HEK293 (cell line): Measurements from ENCODE around the gene MYD88.

Experiments
- CTCF ChIA-PET: fragments of 350-600 bp; formaldehyde crosslinking; extraction: SDS; loops from one replicate; lab custom pipeline; 2021; ENCODE audit warnings: antibody characterized with exemption; lab: Yijun Ruan, JAX
- POLR2A ChIA-PET: fragments of 300-600 bp; formaldehyde crosslinking; extraction: SDS; loops from one replicate; lab custom pipeline; 2020; ENCODE audit warnings: antibody characterized with exemption, inconsistent platforms; lab: Yijun Ruan, JAX
- H3K27ac ChIP-seq: fragments of 200-500 bp; sonication (Bioruptor generic); 2 replicates; pipeline ENCODE4 v1.5.1; 2014; ENCODE audit warnings: low read depth, low read length, control low read depth, inconsistent platforms; ENCODE audit errors: extremely low read depth
- H3K36me3 ChIP-seq, 2 experiments: fragments of 200-500 bp in 1 of 2; sonication (Bioruptor generic) in 1 of 2; 1 replicate in 1 of 2; 2 replicates in 1 of 2; pipeline ENCODE4 v1.5.1; 2014 to 2017; ENCODE audit warnings: inconsistent platforms in 2 of 2, low read length in 2 of 2; ENCODE audit not compliant: control insufficient read depth in 2 of 2, insufficient read depth in 1 of 2
- H3K4me1 ChIP-seq: fragments of 200-500 bp; sonication (Bioruptor generic); 2 replicates; pipeline ENCODE4 v1.5.1; 2014; ENCODE audit warnings: mild to moderate bottlenecking, low read length, inconsistent platforms; ENCODE audit not compliant: control insufficient read depth, insufficient read depth
- H3K4me3 ChIP-seq: 2 replicates; pipeline ENCODE4 v1.5.1; 2011; ENCODE audit warnings: low read depth, mild to moderate bottlenecking, control low read depth, low read length, moderate library complexity
- H3K9me3 ChIP-seq: fragments of 200-500 bp; sonication (Bioruptor generic); 2 replicates; pipeline ENCODE4 v1.5.1; 2014; ENCODE audit warnings: low read depth, low read length, inconsistent platforms; ENCODE audit not compliant: control insufficient read depth, insufficient read depth
- GLI4 ChIP-seq: fragments of 450-650 bp; formaldehyde crosslinking; IDR thresholded peaks from 2 replicates; pipeline ENCODE4 v1.5.1; 2016; ENCODE audit warnings: missing biosample characterization, missing genetic modification characterization
- HOXA7 ChIP-seq: sonication (generic); formaldehyde crosslinking; IDR thresholded peaks from 2 replicates; pipeline ENCODE4 v1.8.1; 2022; ENCODE audit warnings: missing genetic modification reagents, borderline replicate concordance
- KLF16 ChIP-seq: fragments of 450-650 bp; formaldehyde crosslinking; IDR thresholded peaks from 2 replicates; pipeline ENCODE4 v1.5.1; 2017; ENCODE audit warnings: missing biosample characterization, missing genetic modification characterization
- RBAK ChIP-seq: fragments of 450-650 bp; formaldehyde crosslinking; IDR thresholded peaks from 2 replicates; pipeline ENCODE4 v1.5.1; 2016; ENCODE audit warnings: missing biosample characterization, missing genetic modification characterization
- TRIM28 ChIP-seq: IDR thresholded peaks from 2 replicates; pipeline ENCODE4 v1.6.1; 2011; ENCODE audit warnings: low read length, control low read depth, borderline replicate concordance
- YY2 ChIP-seq: fragments of 450-650 bp; formaldehyde crosslinking; IDR thresholded peaks from 2 replicates; pipeline ENCODE4 v1.5.1; 2016; ENCODE audit warnings: missing biosample characterization, missing genetic modification characterization
- ZEB2 ChIP-seq: fragments of 450-650 bp; formaldehyde crosslinking; IDR thresholded peaks from 2 replicates; pipeline ENCODE4 v1.5.1; 2016; ENCODE audit warnings: missing biosample characterization, missing genetic modification characterization
- ZFHX2 ChIP-seq: fragments of 450-650 bp; formaldehyde crosslinking; conservative IDR thresholded peaks from 2 replicates; pipeline ENCODE4 v1.5.1; 2016; ENCODE audit warnings: missing biosample characterization, missing genetic modification characterization
- ZNF138 ChIP-seq: fragments of 450-650 bp; formaldehyde crosslinking; IDR thresholded peaks from 2 replicates; pipeline ENCODE4 v1.5.1; 2016; ENCODE audit warnings: missing biosample characterization, missing genetic modification characterization, borderline replicate concordance
- ZNF169 ChIP-seq: fragments of 450-650 bp; formaldehyde crosslinking; IDR thresholded peaks from 2 replicates; pipeline ENCODE4 v1.5.1; 2016; ENCODE audit warnings: missing biosample characterization, missing genetic modification characterization
- ZNF221 ChIP-seq: fragments of 450-650 bp; formaldehyde crosslinking; IDR thresholded peaks from 2 replicates; pipeline ENCODE4 v1.5.1; 2017; ENCODE audit warnings: missing biosample characterization, missing genetic modification characterization, borderline replicate concordance
- ZNF274 ChIP-seq, 2 experiments: fragments of 200-500 bp in 1 of 2; fragments of 450-650 bp in 1 of 2; sonication (Bioruptor generic) in 1 of 2; formaldehyde crosslinking in 1 of 2; IDR thresholded peaks; 2 replicates each; pipeline versions ENCODE4 v1.5.1 to v1.6.1; 2014 to 2016; ENCODE audit warnings: borderline replicate concordance in 1 of 2, inconsistent platforms in 1 of 2, low read length in 1 of 2, missing biosample characterization in 1 of 2, missing genetic modification characterization in 1 of 2
- ZNF391 ChIP-seq: fragments of 450-650 bp; formaldehyde crosslinking; IDR thresholded peaks from 2 replicates; pipeline ENCODE4 v1.5.1; 2016; ENCODE audit warnings: low read depth, missing biosample characterization, missing genetic modification characterization, borderline replicate concordance
- ZNF510 ChIP-seq: fragments of 450-650 bp; formaldehyde crosslinking; IDR thresholded peaks from 2 replicates; pipeline ENCODE4 v1.5.1; 2018; ENCODE audit warnings: mild to moderate bottlenecking, missing genetic modification characterization, missing biosample characterization; ENCODE audit not compliant: insufficient replicate concordance
- ZNF600 ChIP-seq: fragments of 450-650 bp; formaldehyde crosslinking; IDR thresholded peaks from 2 replicates; pipeline ENCODE4 v1.5.1; 2016; ENCODE audit warnings: missing biosample characterization, missing genetic modification characterization
- ZNF677 ChIP-seq: fragments of 450-650 bp; IDR thresholded peaks from 2 replicates; pipeline ENCODE4 v1.5.0; 2018; ENCODE audit warnings: missing biosample characterization, mild to moderate bottlenecking, missing genetic modification characterization, moderate library complexity
- ZNF747 ChIP-seq: fragments of 450-650 bp; formaldehyde crosslinking; IDR thresholded peaks from 2 replicates; pipeline ENCODE4 v1.5.1; 2016; ENCODE audit warnings: missing biosample characterization, missing genetic modification characterization
- TF ChIP-seq, protein P1 (sequence below): fragments of 450-650 bp; formaldehyde crosslinking; IDR thresholded peaks from 2 replicates; pipeline ENCODE4 v1.5.1; 2016; ENCODE audit warnings: missing biosample characterization, missing genetic modification characterization
- TF ChIP-seq, protein P2 (sequence below): fragments of 450-650 bp; formaldehyde crosslinking; IDR thresholded peaks from 2 replicates; pipeline ENCODE4 v1.5.1; 2016; ENCODE audit warnings: missing biosample characterization, missing genetic modification characterization

The MYD88 gene

DNA sequence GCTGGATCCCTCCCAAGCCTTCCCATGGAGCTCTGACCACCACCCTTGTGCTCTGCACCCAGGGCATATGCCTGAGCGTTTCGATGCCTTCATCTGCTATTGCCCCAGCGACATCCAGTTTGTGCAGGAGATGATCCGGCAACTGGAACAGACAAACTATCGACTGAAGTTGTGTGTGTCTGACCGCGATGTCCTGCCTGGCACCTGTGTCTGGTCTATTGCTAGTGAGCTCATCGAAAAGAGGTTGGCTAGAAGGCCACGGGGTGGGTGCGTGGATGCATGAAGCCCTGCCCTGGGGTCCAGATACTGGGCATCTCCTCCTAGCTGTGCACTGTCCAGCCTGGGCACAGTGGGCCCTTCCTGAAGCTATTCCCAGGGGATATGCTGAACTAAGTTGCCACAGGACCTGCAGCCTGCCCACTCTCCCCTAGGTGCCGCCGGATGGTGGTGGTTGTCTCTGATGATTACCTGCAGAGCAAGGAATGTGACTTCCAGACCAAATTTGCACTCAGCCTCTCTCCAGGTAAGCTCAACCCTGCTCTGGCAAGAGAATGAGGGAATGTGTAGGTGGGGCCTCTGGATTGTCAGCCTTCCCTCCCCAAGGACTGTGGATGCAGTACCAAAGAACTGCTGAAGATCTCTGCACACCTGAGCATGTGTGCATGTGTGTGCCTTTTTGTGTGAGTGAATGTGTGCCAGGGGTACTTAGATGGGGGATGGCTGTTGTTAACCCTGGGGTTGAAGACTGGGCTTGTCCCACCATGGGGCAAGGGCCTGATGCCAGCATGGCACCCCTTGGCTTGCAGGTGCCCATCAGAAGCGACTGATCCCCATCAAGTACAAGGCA lies 2.1 kb downstream of the MYD88 start (continued):
- no peak for TF ChIP-seq ZEB2 (tag by site-specific recombination)
- TF ChIP-seq TRIM28, result no peak
- TF ChIP-seq ZNF138 (tag by site-specific recombination), result no peak

DNA sequence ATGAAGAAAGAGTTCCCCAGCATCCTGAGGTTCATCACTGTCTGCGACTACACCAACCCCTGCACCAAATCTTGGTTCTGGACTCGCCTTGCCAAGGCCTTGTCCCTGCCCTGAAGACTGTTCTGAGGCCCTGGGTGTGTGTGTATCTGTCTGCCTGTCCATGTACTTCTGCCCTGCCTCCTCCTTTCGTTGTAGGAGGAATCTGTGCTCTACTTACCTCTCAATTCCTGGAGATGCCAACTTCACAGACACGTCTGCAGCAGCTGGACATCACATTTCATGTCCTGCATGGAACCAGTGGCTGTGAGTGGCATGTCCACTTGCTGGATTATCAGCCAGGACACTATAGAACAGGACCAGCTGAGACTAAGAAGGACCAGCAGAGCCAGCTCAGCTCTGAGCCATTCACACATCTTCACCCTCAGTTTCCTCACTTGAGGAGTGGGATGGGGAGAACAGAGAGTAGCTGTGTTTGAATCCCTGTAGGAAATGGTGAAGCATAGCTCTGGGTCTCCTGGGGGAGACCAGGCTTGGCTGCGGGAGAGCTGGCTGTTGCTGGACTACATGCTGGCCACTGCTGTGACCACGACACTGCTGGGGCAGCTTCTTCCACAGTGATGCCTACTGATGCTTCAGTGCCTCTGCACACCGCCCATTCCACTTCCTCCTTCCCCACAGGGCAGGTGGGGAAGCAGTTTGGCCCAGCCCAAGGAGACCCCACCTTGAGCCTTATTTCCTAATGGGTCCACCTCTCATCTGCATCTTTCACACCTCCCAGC lies 2.9 kb downstream of the MYD88 start:
- ChIA-PET POLR2A (interaction anchor here (1.1 kb wide), 1 partner anchor 24 kb away, joined by 3 read pairs; the partner anchor contains the start of gene OXSR1), CTCF (no interaction called here)
- H3K4me3 ChIP-seq, result no peak overlapping the region
- no peak overlapping the region for H3K27ac ChIP-seq
- no peaks in the 10 kb centered on the region for H3K9me3 ChIP-seq
- TF ChIP-seq ZNF677 (tag by site-specific recombination) (no peak), ZNF221 (no peak), ZNF169 (tag by site-specific recombination) (no peak), ZNF510 (tag by site-specific recombination) (no peak), GLI4 (tag by site-specific recombination) (no peak), ZNF747 (tag by site-specific recombination) (no peak), ZNF600 (no peak), ZNF274 (IDR thresholded peaks at IDR 0.05; ENCODE audit: low read length) (no peak), ZNF274 (tag by site-specific recombination; IDR thresholded peaks at IDR 0.05; ENCODE audit: borderline replicate concordance) (no peak), HOXA7 (CRISPR knock-in tag) (no peak), ZNF391 (tag by site-specific recombination) (no peak), ZFHX2 (tag by site-specific recombination) (no peak), RBAK (tag by site-specific recombination) (no peak), KLF16 (tag by site-specific recombination) (no peak), YY2 (no peak)
- TF ChIP-seq, protein P1, sequence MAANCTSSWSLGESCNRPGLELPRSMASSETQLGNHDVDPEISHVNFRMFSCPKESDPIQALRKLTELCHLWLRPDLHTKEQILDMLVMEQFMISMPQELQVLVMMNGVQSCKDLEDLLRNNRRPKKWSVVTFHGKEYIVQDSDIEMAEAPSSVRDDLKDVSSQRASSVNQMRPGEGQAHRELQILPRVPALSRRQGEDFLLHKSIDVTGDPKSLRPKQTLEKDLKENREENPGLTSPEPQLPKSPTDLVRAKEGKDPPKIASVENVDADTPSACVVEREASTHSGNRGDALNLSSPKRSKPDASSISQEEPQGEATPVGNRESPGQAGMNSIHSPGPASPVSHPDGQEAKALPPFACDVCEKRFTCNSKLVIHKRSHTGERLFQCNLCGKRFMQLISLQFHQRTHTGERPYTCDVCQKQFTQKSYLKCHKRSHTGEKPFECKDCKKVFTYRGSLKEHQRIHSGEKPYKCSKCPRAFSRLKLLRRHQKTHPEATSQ, result no peak
- TF ChIP-seq, protein P2, sequence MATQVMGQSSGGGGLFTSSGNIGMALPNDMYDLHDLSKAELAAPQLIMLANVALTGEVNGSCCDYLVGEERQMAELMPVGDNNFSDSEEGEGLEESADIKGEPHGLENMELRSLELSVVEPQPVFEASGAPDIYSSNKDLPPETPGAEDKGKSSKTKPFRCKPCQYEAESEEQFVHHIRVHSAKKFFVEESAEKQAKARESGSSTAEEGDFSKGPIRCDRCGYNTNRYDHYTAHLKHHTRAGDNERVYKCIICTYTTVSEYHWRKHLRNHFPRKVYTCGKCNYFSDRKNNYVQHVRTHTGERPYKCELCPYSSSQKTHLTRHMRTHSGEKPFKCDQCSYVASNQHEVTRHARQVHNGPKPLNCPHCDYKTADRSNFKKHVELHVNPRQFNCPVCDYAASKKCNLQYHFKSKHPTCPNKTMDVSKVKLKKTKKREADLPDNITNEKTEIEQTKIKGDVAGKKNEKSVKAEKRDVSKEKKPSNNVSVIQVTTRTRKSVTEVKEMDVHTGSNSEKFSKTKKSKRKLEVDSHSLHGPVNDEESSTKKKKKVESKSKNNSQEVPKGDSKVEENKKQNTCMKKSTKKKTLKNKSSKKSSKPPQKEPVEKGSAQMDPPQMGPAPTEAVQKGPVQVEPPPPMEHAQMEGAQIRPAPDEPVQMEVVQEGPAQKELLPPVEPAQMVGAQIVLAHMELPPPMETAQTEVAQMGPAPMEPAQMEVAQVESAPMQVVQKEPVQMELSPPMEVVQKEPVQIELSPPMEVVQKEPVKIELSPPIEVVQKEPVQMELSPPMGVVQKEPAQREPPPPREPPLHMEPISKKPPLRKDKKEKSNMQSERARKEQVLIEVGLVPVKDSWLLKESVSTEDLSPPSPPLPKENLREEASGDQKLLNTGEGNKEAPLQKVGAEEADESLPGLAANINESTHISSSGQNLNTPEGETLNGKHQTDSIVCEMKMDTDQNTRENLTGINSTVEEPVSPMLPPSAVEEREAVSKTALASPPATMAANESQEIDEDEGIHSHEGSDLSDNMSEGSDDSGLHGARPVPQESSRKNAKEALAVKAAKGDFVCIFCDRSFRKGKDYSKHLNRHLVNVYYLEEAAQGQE (tag by site-specific recombination), result no peak
- no peaks in the 10 kb centered on the region for H3K36me3 ChIP-seq
- no peaks in the 10 kb centered on the region for H3K4me1 ChIP-seq
